ENCODE measurements around the gene PPA1.

The PPA1 gene

DNA sequence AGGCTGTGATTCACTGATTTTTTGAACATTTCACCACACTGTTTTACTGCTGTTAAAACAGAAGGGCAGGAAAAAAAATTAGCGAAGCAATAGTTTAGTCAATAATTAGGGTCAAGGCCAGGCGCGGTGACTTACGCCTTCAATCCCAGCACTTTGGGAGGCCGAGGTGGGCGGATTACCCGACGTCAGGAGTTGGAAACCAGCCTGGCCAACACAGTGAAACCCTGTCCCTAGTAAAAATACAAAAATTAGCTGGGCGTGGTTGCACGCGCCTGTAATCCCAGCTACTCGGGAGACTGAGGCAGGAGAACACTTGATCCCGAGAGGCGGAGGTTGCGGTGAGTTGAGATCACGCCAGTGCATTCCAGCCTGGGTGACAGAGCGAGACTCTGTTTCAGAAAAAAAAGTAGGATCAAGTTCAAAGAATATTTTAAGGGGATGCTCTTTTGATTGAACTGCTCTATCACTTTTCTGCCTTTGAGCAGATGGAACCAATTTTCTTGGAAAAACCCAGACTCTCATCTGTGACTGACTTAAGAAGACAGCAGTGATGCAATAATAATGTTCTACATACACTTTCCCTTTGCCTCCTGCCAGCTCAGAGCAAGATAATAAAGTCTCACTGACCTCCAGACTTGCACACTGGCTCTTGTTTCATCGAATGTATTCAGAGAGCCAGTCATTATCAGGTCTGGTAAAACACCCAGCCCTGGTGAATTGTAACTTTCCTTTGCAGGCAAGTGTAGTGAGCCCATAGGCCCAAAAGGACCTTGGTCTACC lies 1.6 kb upstream of the PPA1 start:
- Histone ChIP-seq H3K4me2 (ENCODE audit: insufficient read depth, low read length, poor library complexity, severe bottlenecking) (no peak overlapping the region), H3K23ac (ENCODE audit: low read depth, low read length, poor library complexity) (no peak overlapping the region), H4K8ac (ENCODE audit: low read depth, low read length) (no peak overlapping the region), H4K91ac (ENCODE audit: low read depth, low read length, poor library complexity) (no peak overlapping the region), H3K79me1 (ENCODE audit: low read depth, low read length) (peaks cover 10% of the 10 kb centered on the region), H2AK5ac (ENCODE audit: low read depth, low read length) (no peak overlapping the region), H3K27me3 (ENCODE audit: control insufficient read depth in 3 of 3, insufficient read depth in 3 of 3, low read depth in 1 of 3, low read length in 3 of 3) (no peaks in the 10 kb centered on the region), H2BK12ac (ENCODE audit: low read length) (no peak overlapping the region), H3K4me1 (ENCODE audit: control insufficient read depth in 2 of 2, insufficient read depth in 1 of 2, low read depth in 1 of 2, low read length in 2 of 2) (peaks cover 2 to 3% of the 10 kb centered on the region in 2 donors), H3K36me3 (replicated peaks in 1 of 2; ENCODE audit: control insufficient read depth in 2 of 2, insufficient read depth in 2 of 2, low read length in 2 of 2) (peaks cover 0 to 10% of the 10 kb centered on the region in 2 donors), H2BK120ac (ENCODE audit: low read depth, low read length) (no peak overlapping the region), H2BK15ac (ENCODE audit: low read length) (no peak overlapping the region), H3K4ac (ENCODE audit: low read length) (no peak overlapping the region), H3K4me3 (ENCODE audit: low read length in 2 of 2) (no peak overlapping the region), H3K9me3 (replicated peaks in 1 of 2; ENCODE audit: control insufficient read depth in 2 of 2, insufficient read depth in 1 of 2, low read depth in 1 of 2, low read length in 2 of 2) (peaks cover 2% of the 10 kb centered on the region in 2 donors), H3K27ac (replicated peaks; ENCODE audit: low read length) (no peak overlapping the region), H2AFZ (ENCODE audit: low read length) (peak overlapping the region; percentile 64), H3K9ac (ENCODE audit: low read depth, low read length, poor library complexity) (no peak overlapping the region), H2BK5ac (ENCODE audit: low read length) (no peak overlapping the region), H3K18ac (ENCODE audit: low read length) (no peak overlapping the region), H3K14ac (ENCODE audit: low read length) (no peak overlapping the region)
- WGBS, 2 donors (ENCODE audit: extremely low coverage in 2 of 2, insufficient read length in 2 of 2, insufficient replicate concordance in 1 of 2) = no CpG with 5 or more reads among the region's 18 CpGs
- no peak for DNase-seq (ENCODE audit: low spot score)

DNA sequence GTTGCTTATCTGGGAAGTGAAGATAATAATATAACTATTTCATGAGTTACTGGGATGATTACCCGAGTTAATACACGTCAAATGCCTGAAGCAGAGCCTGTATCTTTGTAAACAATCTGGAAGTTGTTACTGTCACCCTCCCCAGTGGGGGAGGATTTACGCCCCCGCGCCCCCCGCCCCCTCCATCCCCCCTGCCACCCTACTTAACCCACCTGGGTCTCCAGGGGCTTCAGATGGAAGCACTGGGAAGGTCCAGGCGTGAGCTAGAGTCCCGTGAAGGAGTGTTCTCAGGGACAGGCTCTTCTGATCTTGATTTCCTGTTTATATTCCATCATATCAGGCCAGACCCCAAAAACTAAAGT lies 691 bp upstream of the PPA1 start:
- H2AK5ac ChIP-seq (ENCODE audit: low read depth, low read length) = no peak overlapping the region
- no peak for DNase-seq (ENCODE audit: low spot score)
- peak overlapping the region; percentile 99 for H2AFZ ChIP-seq (ENCODE audit: low read length)
- H3K27ac ChIP-seq (replicated peaks; ENCODE audit: low read length) = no peak overlapping the region
- H2BK120ac ChIP-seq (ENCODE audit: low read depth, low read length) = no peak overlapping the region
- H3K9me3 ChIP-seq (replicated peaks in 1 of 2; ENCODE audit: control insufficient read depth in 2 of 2, insufficient read depth in 1 of 2, low read depth in 1 of 2, low read length in 2 of 2) = peaks cover 2% of the 10 kb centered on the region in 2 donors
- no peak overlapping the region for H3K4ac ChIP-seq (ENCODE audit: low read length)
- peaks cover 10% of the 10 kb centered on the region for H3K79me1 ChIP-seq (ENCODE audit: low read depth, low read length)
- no peak overlapping the region for H3K18ac ChIP-seq (ENCODE audit: low read length)
- no peak overlapping the region for H3K23ac ChIP-seq (ENCODE audit: low read depth, low read length, poor library complexity)
- peak overlapping the region in 1 of 2 donors; percentile 82 for H3K4me3 ChIP-seq (ENCODE audit: low read length in 2 of 2)
- H3K4me2 ChIP-seq (ENCODE audit: insufficient read depth, low read length, poor library complexity, severe bottlenecking) = peak overlapping the region; percentile 100
- no peak overlapping the region for H4K8ac ChIP-seq (ENCODE audit: low read depth, low read length)
- no peak overlapping the region for H2BK5ac ChIP-seq (ENCODE audit: low read length)
- H2BK15ac ChIP-seq (ENCODE audit: low read length) = no peak overlapping the region
- no peak overlapping the region for H4K91ac ChIP-seq (ENCODE audit: low read depth, low read length, poor library complexity)
- H3K14ac ChIP-seq (ENCODE audit: low read length) = no peak overlapping the region
- peaks cover 0 to 19% of the 10 kb centered on the region in 2 donors for H3K36me3 ChIP-seq (replicated peaks in 1 of 2; ENCODE audit: control insufficient read depth in 2 of 2, insufficient read depth in 2 of 2, low read length in 2 of 2)
- peaks cover 2 to 3% of the 10 kb centered on the region in 2 donors for H3K4me1 ChIP-seq (ENCODE audit: control insufficient read depth in 2 of 2, insufficient read depth in 1 of 2, low read depth in 1 of 2, low read length in 2 of 2)
- H2BK12ac ChIP-seq (ENCODE audit: low read length) = no peak overlapping the region
- WGBS, 2 donors (ENCODE audit: extremely low coverage in 2 of 2, insufficient read length in 2 of 2, insufficient replicate concordance in 1 of 2) = no CpG with 5 or more reads among the region's 8 CpGs
- no peak overlapping the region for H3K9ac ChIP-seq (ENCODE audit: low read depth, low read length, poor library complexity)
- no peaks in the 10 kb centered on the region for H3K27me3 ChIP-seq (ENCODE audit: control insufficient read depth in 3 of 3, insufficient read depth in 3 of 3, low read depth in 1 of 3, low read length in 3 of 3)

DNA sequence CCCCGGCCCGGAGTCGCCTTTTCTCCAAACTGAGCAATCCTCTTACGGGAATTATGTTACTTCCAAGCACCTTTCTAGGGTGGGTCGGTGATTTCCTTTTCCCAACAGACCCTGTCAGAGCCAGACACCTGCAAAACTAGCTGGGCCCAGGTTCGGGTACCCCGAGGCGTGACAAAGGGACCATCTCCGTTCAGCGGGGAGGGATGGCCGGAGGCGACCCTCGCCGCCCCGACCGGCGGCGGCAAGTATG lies 445 bp downstream of the PPA1 start:
- Histone ChIP-seq H2BK120ac (ENCODE audit: low read depth, low read length) (no peak overlapping the region), H4K91ac (ENCODE audit: low read depth, low read length, poor library complexity) (no peak overlapping the region), H3K79me1 (ENCODE audit: low read depth, low read length) (peaks cover 10% of the 10 kb centered on the region), H3K23ac (ENCODE audit: low read depth, low read length, poor library complexity) (peak overlapping the region; percentile 90), H2AK5ac (ENCODE audit: low read depth, low read length) (no peak overlapping the region), H3K27ac (replicated peaks; ENCODE audit: low read length) (no peak overlapping the region), H3K27me3 (ENCODE audit: control insufficient read depth in 3 of 3, insufficient read depth in 3 of 3, low read depth in 1 of 3, low read length in 3 of 3) (no peaks in the 10 kb centered on the region), H2BK5ac (ENCODE audit: low read length) (peak overlapping the region; percentile 67), H3K4me2 (ENCODE audit: insufficient read depth, low read length, poor library complexity, severe bottlenecking) (peak overlapping the region; percentile 100), H3K9ac (ENCODE audit: low read depth, low read length, poor library complexity) (peak overlapping the region; percentile 93), H2BK12ac (ENCODE audit: low read length) (no peak overlapping the region), H2BK15ac (ENCODE audit: low read length) (no peak overlapping the region), H3K14ac (ENCODE audit: low read length) (peak overlapping the region; percentile 76), H3K4ac (ENCODE audit: low read length) (no peak overlapping the region), H3K36me3 (replicated peaks in 1 of 2; ENCODE audit: control insufficient read depth in 2 of 2, insufficient read depth in 2 of 2, low read length in 2 of 2) (peaks cover 3 to 30% of the 10 kb centered on the region in 2 donors), H3K9me3 (replicated peaks in 1 of 2; ENCODE audit: control insufficient read depth in 2 of 2, insufficient read depth in 1 of 2, low read depth in 1 of 2, low read length in 2 of 2) (peaks cover 2% of the 10 kb centered on the region in 2 donors), H2AFZ (ENCODE audit: low read length) (peak overlapping the region; percentile 99), H3K18ac (ENCODE audit: low read length) (peak overlapping the region; percentile 88), H4K8ac (ENCODE audit: low read depth, low read length) (no peak overlapping the region), H3K4me1 (ENCODE audit: control insufficient read depth in 2 of 2, insufficient read depth in 1 of 2, low read depth in 1 of 2, low read length in 2 of 2) (peaks cover 2 to 3% of the 10 kb centered on the region in 2 donors), H3K4me3 (ENCODE audit: low read length in 2 of 2) (peak overlapping the region; percentile 82 to 91)
- no CpG with 5 or more reads among the region's 18 CpGs for WGBS, 2 donors (ENCODE audit: extremely low coverage in 2 of 2, insufficient read length in 2 of 2, insufficient replicate concordance in 1 of 2)
- no peak for DNase-seq (ENCODE audit: low spot score)

DNA sequence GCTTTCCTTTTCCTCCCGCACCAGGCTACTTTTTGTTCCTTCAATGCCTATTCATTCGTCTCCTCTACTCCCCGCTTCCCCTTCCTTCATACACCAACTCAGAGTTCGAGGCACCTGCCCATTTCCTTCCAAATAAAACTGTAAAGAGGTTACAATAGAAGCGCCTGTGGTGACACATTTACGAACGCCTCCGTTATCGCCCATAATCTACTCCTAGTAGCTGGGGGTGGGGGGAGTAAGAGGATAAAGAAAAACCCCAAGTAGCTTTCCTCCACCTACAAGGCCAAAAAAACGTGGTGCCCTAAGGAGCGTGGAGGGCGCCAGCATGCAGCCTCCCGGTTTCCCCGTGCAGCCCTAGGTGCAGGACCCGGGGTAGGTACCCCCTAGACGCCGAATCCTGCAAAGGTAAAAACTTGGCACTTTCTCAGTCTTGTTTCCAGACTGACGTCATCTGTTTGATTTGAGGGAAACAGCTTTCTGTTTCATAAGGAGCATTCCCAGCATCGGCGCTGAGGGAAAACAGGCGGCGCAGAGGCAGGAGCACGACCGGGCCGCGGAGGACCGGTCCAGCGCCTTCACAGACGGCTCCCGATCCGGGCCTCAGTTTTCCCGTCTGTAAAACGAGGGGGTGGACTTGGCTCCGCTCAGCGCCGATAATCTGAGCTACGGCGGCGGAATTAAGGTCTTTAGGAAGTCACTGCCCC lies 922 bp downstream of the PPA1 start:
- peak overlapping the region; percentile 82 to 91 for H3K4me3 ChIP-seq (ENCODE audit: low read length in 2 of 2)
- no peak overlapping the region for H4K91ac ChIP-seq (ENCODE audit: low read depth, low read length, poor library complexity)
- H2AK5ac ChIP-seq (ENCODE audit: low read depth, low read length) = no peak overlapping the region
- no peak overlapping the region for H3K14ac ChIP-seq (ENCODE audit: low read length)
- peaks cover 10% of the 10 kb centered on the region for H3K79me1 ChIP-seq (ENCODE audit: low read depth, low read length)
- H3K4me2 ChIP-seq (ENCODE audit: insufficient read depth, low read length, poor library complexity, severe bottlenecking) = peak overlapping the region; percentile 100
- peak; percentile 21 for DNase-seq (ENCODE audit: low spot score)
- WGBS, 2 donors (ENCODE audit: extremely low coverage in 2 of 2, insufficient read length in 2 of 2, insufficient replicate concordance in 1 of 2) = no CpG with 5 or more reads among the region's 39 CpGs
- H3K4ac ChIP-seq (ENCODE audit: low read length) = no peak overlapping the region
- H3K36me3 ChIP-seq (replicated peaks in 1 of 2; ENCODE audit: control insufficient read depth in 2 of 2, insufficient read depth in 2 of 2, low read length in 2 of 2) = peaks cover 3 to 35% of the 10 kb centered on the region in 2 donors
- H4K8ac ChIP-seq (ENCODE audit: low read depth, low read length) = no peak overlapping the region
- H3K27me3 ChIP-seq (ENCODE audit: control insufficient read depth in 3 of 3, insufficient read depth in 3 of 3, low read depth in 1 of 3, low read length in 3 of 3) = no peaks in the 10 kb centered on the region
- no peak overlapping the region for H2BK5ac ChIP-seq (ENCODE audit: low read length)
- no peak overlapping the region for H2BK12ac ChIP-seq (ENCODE audit: low read length)
- H3K9ac ChIP-seq (ENCODE audit: low read depth, low read length, poor library complexity) = peak overlapping the region; percentile 79
- H3K23ac ChIP-seq (ENCODE audit: low read depth, low read length, poor library complexity) = peak overlapping the region; percentile 90
- H2BK120ac ChIP-seq (ENCODE audit: low read depth, low read length) = no peak overlapping the region
- peaks cover 2% of the 10 kb centered on the region in 2 donors for H3K9me3 ChIP-seq (replicated peaks in 1 of 2; ENCODE audit: control insufficient read depth in 2 of 2, insufficient read depth in 1 of 2, low read depth in 1 of 2, low read length in 2 of 2)
- H2AFZ ChIP-seq (ENCODE audit: low read length) = peak overlapping the region; percentile 99
- no peak overlapping the region for H2BK15ac ChIP-seq (ENCODE audit: low read length)
- H3K27ac ChIP-seq (replicated peaks; ENCODE audit: low read length) = no peak overlapping the region
- peaks cover 2 to 3% of the 10 kb centered on the region in 2 donors for H3K4me1 ChIP-seq (ENCODE audit: control insufficient read depth in 2 of 2, insufficient read depth in 1 of 2, low read depth in 1 of 2, low read length in 2 of 2)
- H3K18ac ChIP-seq (ENCODE audit: low read length) = peak overlapping the region; percentile 88

Measured in neuronal stem cell (in vitro differentiated cells).